Testis (tissue), 3 donors: Measurements from ENCODE around the gene RPS10. TPM values are rescaled to one million over a fixed set of nuclear protein-coding genes. Genes with fewer than 3 reads are reported as not detected.
"Not testable (repeated sequence)": the region's sequence is repeated elsewhere in the genome, so short reads cannot be mapped to it uniquely, and the experiment has no call there.

ENCODE experiments used
- DNase-seq: peaks from one replicate; pipeline ENCODE4 v3.0.0-alpha.2; 2019
- H3K27ac ChIP-seq, 2 donors: fragments of 200-600 bp; sonication (generic); one replicate each; pipeline ENCODE4 v1.5.1; 2019
- H3K27me3 ChIP-seq: fragments of 200-600 bp; sonication (generic); one replicate; pipeline ENCODE4 v1.5.1; 2019
- H3K36me3 ChIP-seq: fragments of 200-600 bp; sonication (generic); one replicate; pipeline ENCODE4 v1.5.1; 2017; ENCODE audit warnings: low read depth; ENCODE audit errors: missing control alignments
- H3K4me1 ChIP-seq: fragments of 200-600 bp; sonication (generic); one replicate; pipeline ENCODE4 v1.5.1; 2019
- H3K4me3 ChIP-seq, 2 donors: fragments of 200-600 bp; sonication (generic); one replicate each; pipeline ENCODE4 v1.5.1; 2017 to 2019
- H3K9me3 ChIP-seq: fragments of 200-600 bp; sonication (generic); one replicate; pipeline ENCODE4 v1.5.1; 2017
- CTCF ChIP-seq, 3 experiments: fragments of 450-650 bp in 2 of 3; fragments of 200-600 bp in 1 of 3; sonication (generic) in 1 of 3; IDR thresholded peaks; one replicate each; pipeline ENCODE4 v1.5.1; 2016 to 2019; ENCODE audit warnings: antibody characterized with exemption in 3 of 3, mild to moderate bottlenecking in 2 of 3, moderate library complexity in 1 of 3
- POLR2A ChIP-seq: fragments of 450-650 bp; IDR thresholded peaks from one replicate; pipeline ENCODE4 v1.6.1; 2017; ENCODE audit warnings: antibody characterized with exemption, mild to moderate bottlenecking, moderate library complexity
- WGBS, 2 donors: methylation state at CpG; one replicate each; pipeline ENCODE4 v1.1.5; 2018; 5-methylcytosine and 5-hydroxymethylcytosine counted together
- intact Hi-C: fragments of 100-400 bp; cut with DNase I; formaldehyde crosslinking; loops from one replicate; pipeline ENCODE4 v1.15.1; 2023; ENCODE audit warnings: low total_unique reads
- polyA plus RNA-seq: library from polyadenylated mRNA; stranded (reverse); fragments of 350-450 nt; fragmentation: Illumina TruSeq; extraction: RNeasy Lipid Tissue Mini Kit (QIAGEN cat#74804); gene quantifications from one replicate; pipeline ENCODE4 v1.2.3, GENCODE V29; 2014; ENCODE audit warnings: low read depth, low replicate concordance; ENCODE audit not compliant: insufficient read depth
- total RNA-seq, 2 donors: library from RNA; depleted of rRNA; stranded (reverse); fragments of >200 nt; gene quantifications; one replicate each; pipeline ENCODE4 v1.2.3, GENCODE V29; 2016

Gene RPS10
- total and polyA plus RNA-seq, 3 donors from 2014 or later = 926 to 1,691 (median 1,309) TPM

- Histone ChIP-seq H3K27ac (no peak overlapping the region), H3K4me3 (no peak overlapping the region), H3K9me3 (no peaks in the 10 kb centered on the region), H3K36me3 (no peaks in the 10 kb centered on the region), H3K4me1 (peaks cover 17% of the 10 kb centered on the region), H3K27me3 (no peaks in the 10 kb centered on the region)
- TF ChIP-seq POLR2A (no peak), CTCF (IDR thresholded peaks at IDR 0.05) (no peak)
- intact Hi-C loops = no loop called here
- 83% methylated on average over 5 of the region's 5 CpGs for WGBS, 2 donors
- no peak for DNase-seq
These were observed 44.8 kb downstream of the RPS10 start for GRCh38 chr6:34381081-34381480.

GRCh38 chr6:34378470-34378869 is 47.4 kb downstream of the RPS10 start:
- intact Hi-C loops = no loop called here
- DNase-seq = no peak
- TF ChIP-seq CTCF (IDR thresholded peaks at IDR 0.05) (no peak), POLR2A (no peak)
- Histone ChIP-seq H3K9me3 (no peaks in the 10 kb centered on the region), H3K27ac (no peak overlapping the region), H3K36me3 (no peaks in the 10 kb centered on the region), H3K4me3 (no peak overlapping the region), H3K27me3 (no peaks in the 10 kb centered on the region), H3K4me1 (peaks cover 3% of the 10 kb centered on the region)
- WGBS, 2 donors = 96 to 100% methylated on average over 2 of the region's 2 CpGs

- DNase-seq = no peak
- Histone ChIP-seq H3K4me1 (no peaks in the 10 kb centered on the region), H3K36me3 (no peaks in the 10 kb centered on the region), H3K9me3 (no peaks in the 10 kb centered on the region), H3K4me3 (no peak overlapping the region), H3K27ac (no peak overlapping the region), H3K27me3 (no peaks in the 10 kb centered on the region)
- intact Hi-C loops = no loop called here
- WGBS, 2 donors = 96 to 97% methylated on average over 5 of the region's 5 CpGs
- TF ChIP-seq POLR2A (no peak), CTCF (IDR thresholded peaks at IDR 0.05) (no peak)
These were observed 47.9 kb downstream of the RPS10 start for GRCh38 chr6:34377984-34378383.

- H3K4me3 ChIP-seq, intact Hi-C loops, H3K36me3 ChIP-seq, DNase-seq, H3K4me1 ChIP-seq, H3K27ac ChIP-seq, H3K9me3 ChIP-seq, H3K27me3 ChIP-seq: not testable (repeated sequence)
- WGBS, 2 donors = 75 to 85% methylated on average over 5 of the region's 5 CpGs
These were observed 48.3 kb downstream of the RPS10 start for GRCh38 chr6:34377571-34377970.

GRCh38 chr6:34375833-34376232 is 50.0 kb downstream of the RPS10 start:
- 87 to 91% methylated on average over 5 of the region's 5 CpGs for WGBS, 2 donors
- H3K4me3 ChIP-seq = no peak overlapping the region
- H3K9me3 ChIP-seq = no peaks in the 10 kb centered on the region
- TF ChIP-seq POLR2A (no peak), CTCF (IDR thresholded peaks at IDR 0.05) (no peak)
- intact Hi-C loops = no loop called here
- H3K27me3 ChIP-seq = no peaks in the 10 kb centered on the region
- no peaks in the 10 kb centered on the region for H3K36me3 ChIP-seq
- no peak for DNase-seq
- H3K27ac ChIP-seq = no peak overlapping the region
- H3K4me1 ChIP-seq = no peaks in the 10 kb centered on the region
